ENCODE results near the gene IGFBP7. TPM values are rescaled to one million over a fixed set of nuclear protein-coding genes. Genes with fewer than 3 reads are reported as not detected.
"Not testable (repeated sequence)": the region's sequence is repeated elsewhere in the genome, so short reads cannot be mapped to it uniquely, and the experiment has no call there.

The IGFBP7 gene
- total RNA-seq, 1 donor from 2014 or later = 862 TPM

DNA sequence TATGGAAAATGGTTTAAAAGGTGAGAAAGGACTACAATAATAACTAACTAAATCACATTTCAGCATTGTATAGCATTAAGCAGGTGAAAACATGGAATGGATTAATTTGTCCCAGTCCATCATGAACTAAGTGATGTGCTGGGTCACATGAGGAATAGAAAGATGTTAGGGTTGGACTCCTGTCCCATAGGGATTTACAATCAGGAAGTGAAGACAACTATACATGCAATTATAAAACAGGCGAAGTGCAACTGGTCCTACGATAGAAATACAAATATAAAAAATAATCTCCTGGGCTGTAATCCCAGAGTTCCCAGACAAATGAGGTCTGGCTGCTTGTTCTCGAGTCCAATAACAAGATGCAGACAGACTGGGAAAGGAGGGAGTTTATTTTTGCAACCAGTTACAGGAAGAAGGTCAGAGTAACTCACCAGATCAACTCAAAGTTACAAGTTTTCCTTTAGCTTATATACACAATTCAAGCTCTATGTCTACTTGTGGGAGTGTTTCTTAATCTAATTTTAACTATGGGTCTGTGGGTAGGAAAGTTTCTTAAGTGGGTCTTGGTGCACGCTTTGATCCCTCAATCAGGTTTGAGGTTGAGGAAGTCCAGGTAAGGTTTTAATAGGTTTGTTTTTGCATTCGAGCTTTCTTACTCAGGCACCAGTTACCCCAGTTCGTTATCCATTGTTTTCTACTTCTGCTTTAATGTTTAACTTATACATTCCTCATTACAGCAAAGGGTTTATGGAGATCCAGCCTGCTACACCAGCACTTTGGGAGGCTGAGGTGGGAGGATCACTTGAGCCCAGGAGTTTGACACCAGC is 50.1 kb downstream of the IGFBP7 start:
- no peak for DNase-seq (ENCODE audit: missing footprints)
- ATAC-seq = no peak
- intact Hi-C loops (cut with DNase I) = no loop called here

DNA sequence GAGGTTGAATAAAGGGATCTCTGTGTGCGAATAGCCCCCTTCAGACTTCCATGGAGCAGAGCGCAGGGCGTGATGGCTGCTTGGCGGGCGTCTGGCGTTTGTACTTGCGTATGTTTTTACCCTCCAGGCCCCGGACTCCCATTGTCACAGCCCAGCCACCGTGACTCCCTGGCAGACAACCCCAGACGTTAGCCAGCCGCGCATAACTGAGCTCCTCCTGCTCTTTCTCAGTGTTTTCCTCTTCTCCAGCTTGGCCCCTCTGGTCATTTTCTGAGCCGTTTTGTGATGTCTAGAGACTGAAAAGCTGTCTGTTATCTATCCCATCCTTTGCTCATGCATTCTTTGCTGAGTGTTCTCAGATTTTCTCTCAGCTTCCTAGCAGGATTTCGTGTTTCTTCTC is 54.3 kb downstream of the IGFBP7 start:
- intact Hi-C loops (cut with DNase I) = no loop called here
- DNase-seq (ENCODE audit: missing footprints) (no peak), ATAC-seq (peak; percentile 67)

DNA sequence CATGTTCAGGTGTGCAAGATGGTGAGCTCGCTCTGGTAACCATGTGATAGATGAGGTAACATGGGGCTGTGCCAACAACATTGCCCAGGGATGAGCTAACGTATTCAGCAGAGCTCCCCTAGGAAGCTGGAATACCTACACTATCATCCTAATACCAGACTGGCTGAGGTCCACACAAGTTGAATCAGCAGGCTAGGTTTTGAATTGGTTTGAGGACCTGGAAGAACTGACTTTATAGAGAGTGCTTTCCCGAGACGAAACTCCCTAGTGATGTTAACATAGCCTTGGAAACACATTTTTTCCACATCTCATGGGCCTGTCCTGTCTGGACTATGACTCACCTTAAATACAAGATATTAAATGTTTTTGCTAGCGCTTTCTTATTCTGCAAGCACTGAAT is 56.7 kb downstream of the IGFBP7 start:
- DNase-seq (ENCODE audit: missing footprints) = no peak
- no peak for ATAC-seq

DNA sequence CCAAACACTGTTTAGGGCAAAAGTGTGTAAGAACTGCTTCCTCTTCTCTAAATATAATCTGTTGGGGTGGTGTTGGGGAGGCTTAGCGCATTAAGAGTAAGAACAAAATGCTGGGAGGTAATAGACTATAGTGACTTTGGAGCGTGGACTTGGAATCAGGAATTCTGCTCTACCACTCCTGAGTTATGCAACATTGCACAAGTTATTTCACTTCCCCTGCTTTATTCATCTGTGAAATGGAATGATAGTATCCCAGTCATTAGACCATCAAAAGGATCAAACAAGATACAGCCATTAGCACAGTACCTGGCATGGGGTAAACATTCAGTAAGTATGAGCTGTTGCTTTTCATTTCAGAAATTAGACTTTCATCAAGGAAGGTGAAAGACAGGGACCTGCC is 58.7 kb downstream of the IGFBP7 start:
- no peak for DNase-seq (ENCODE audit: missing footprints)
- no peak for ATAC-seq
- intact Hi-C loops (cut with DNase I) = no loop called here

More for the DNA sequence above, 56.7 kb downstream of the IGFBP7 start:
- intact Hi-C loops (cut with DNase I) = no loop called here

DNA sequence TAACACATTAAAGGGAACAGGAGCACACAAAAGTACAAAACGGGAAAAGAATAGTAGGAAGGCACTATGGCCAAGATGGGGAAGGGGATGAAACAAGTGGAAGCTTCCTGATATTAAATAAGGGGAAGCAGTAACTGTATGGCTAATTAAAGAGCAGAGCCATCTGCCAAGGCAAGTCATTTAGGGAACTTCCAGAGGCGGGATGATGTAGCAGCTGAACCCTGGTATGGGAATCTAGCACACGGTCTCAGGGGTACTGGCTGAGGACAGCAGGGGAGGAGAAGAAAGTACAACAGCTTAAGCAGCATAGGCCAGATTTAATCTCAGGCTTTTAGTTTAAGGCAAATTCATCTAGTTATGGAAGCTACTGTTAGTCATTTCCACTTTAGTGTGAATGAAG is 59.1 kb downstream of the IGFBP7 start:
- intact Hi-C loops (cut with DNase I) = no loop called here
- DNase-seq (ENCODE audit: missing footprints) = no peak
- ATAC-seq = peak; percentile 59

DNA sequence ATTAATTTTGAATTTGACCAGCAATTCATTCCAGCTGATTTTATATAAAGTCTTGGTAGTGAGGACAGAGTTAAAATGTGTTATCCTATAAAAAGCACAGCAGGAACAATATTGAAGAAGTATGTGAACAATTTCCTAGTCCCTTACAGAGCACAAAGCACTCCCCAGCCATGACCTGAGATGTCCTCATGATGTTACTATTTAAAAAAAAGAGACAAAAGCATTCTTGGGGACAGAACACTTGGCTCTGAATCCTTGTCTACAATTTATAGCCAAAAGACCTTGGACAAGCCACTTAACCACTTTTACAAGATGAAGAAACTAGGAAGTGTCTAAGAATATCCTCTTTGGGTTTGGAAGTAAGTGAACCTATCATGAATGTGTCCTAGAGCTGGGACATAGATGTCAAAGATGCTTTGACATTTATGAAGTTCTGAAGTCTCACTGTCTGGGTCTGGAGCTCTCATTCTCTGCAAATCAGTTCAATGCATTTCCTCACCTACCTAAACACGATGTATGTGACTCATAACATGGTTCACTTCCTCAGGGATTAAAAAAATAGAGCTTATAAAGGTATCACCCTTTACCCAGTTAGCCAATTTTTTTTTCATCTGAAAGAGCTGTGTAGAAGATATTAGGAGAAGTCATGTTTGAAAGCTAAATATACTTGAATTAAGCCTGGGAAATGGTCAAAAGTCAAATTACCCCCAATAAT is 61.4 kb downstream of the IGFBP7 start:
- DNase-seq (ENCODE audit: missing footprints) = no peak
- peak; percentile 38 for ATAC-seq

DNA sequence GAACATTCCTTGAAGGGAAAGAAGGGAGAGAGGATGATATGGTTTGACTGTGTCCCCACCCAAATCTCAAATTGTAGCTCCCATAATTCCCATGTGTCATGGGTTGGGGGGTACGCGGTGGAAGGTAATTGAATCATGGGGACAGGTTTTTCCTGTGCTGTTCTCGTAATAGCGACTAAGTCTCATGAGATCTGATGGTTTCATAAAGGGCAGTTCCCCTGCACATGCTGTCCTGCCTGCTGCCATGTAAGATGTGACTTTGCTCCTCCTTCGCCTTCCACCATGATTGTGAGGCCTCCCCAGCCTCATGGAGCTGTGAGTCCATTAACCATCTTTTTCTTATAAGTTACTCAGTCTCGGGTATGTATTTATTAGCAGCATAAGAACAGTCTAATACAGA is 63.1 kb downstream of the IGFBP7 start:
- ATAC-seq; intact Hi-C loops (cut with DNase I); DNase-seq (ENCODE audit: missing footprints): not testable (repeated sequence)

More for the DNA sequence above, 61.4 kb downstream of the IGFBP7 start:
- intact Hi-C loops (cut with DNase I) = no loop called here

DNA sequence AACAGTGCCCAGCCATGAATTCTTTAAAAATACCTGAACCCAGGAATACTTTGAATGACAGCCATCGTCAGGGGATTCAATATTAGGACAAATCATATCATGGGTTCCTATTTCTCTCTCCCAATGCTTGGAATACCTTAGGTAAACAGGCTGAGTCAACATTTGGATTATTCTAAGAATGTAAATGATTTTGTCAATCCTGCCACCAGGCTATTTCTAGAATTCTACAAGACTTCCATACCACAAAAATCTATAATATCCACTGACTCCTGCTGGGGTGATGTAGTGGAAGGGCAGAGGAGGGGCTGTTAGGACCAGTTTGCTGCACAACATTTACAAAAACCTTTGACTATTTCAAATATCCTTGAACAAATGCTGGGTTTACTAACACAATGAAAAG is 65.2 kb downstream of the IGFBP7 start:
- DNase-seq (ENCODE audit: missing footprints) (no peak), ATAC-seq (no peak)
- intact Hi-C loops (cut with DNase I) = no loop called here

DNA sequence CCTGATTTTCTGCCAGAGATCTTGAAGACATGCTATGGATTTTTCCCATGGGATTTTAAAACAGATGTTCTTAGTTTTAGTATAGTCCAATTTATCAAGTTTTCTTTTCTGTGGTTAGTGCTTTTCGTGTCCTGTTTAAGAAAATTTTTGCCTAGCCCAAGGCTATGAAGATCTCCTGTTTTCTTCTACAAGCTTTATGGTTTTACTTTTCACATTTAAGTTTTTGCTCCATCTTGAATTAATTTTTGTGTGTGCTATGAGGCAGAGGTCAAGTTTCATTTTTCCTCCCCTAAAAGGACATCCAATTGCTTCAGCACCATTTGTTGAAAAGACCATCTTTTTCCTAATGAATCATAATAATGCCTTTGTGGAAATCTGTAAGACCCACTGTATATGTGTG is 65.9 kb downstream of the IGFBP7 start:
- DNase-seq (ENCODE audit: missing footprints) = no peak
- intact Hi-C loops (cut with DNase I) = no loop called here
- ATAC-seq = no peak

DNA sequence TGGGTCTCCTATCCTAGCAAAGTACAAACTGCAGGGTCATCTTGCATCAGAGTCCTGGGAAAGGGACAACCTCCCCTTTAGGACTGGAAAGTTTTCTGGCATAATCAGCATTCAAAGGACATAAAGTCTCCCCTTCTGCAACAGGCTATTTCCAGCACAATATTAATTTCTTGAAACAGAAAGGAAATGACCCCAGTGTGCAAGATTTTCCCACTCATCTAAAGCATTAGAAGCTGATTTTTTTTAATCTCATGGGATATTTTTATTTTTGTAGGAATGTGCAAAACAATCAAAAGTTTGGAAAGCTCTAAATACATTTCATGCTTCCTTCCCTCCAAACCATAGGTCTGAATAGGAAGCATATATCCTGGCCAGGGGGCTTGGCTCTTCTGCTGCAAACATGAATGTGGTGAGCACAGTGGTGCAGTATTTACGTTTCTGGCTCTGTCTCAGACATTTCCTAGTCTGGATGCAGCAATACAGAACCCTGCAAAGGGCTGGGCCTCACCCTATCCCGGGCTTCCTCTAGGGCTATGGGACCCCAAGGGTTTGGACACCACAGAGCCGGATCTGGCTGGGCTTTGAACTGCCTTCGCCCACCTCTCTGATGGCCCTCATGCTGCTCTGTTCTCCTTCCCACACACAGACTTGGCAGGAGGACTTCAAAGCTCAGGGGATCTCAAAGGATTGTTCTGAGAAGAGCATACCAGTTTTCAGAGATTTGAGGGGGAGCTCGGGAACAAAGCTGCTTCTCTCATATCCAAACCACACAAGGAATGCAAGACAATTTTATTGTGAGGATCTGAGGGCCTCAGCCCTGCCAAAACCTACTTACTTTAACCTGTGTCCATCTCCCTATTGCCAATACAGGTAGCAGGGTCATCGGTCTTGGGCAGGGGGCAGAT is 66.6 kb downstream of the IGFBP7 start:
- peak; percentile 71 for ATAC-seq
- intact Hi-C loops (cut with DNase I) = loop anchor here (2.0 kb wide), 1 partner anchor 67 kb away; the partner anchor contains the start of gene IGFBP7
- no peak for DNase-seq (ENCODE audit: missing footprints)

DNA sequence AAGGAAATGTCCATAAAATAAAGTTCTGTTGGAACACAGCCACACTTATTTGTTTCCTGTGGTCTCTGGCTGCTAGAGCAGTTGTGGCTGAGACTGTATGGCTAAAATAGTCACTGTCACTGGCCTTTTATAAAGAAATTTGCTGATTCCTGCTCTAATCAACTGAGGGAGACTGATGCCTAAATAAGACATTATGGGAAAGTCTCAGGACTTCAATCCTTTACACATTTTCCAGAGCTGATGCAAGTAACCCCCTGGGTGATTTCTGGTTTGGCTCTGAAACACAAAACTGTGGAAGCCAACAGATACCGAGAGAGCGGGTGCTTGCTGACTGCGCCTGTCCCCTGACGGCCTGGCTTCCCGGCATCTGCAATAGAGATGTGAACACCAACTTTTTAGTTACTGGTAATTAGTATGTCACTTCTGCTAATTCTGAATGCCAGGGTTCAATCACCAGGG is 67.4 kb downstream of the IGFBP7 start:
- DNase-seq (ENCODE audit: missing footprints) (peak; percentile 78), ATAC-seq (peak; percentile 72)
- intact Hi-C loops (cut with DNase I) = loop anchor here (2.0 kb wide), 1 partner anchor 68 kb away; the partner anchor contains the start of gene IGFBP7

DNA sequence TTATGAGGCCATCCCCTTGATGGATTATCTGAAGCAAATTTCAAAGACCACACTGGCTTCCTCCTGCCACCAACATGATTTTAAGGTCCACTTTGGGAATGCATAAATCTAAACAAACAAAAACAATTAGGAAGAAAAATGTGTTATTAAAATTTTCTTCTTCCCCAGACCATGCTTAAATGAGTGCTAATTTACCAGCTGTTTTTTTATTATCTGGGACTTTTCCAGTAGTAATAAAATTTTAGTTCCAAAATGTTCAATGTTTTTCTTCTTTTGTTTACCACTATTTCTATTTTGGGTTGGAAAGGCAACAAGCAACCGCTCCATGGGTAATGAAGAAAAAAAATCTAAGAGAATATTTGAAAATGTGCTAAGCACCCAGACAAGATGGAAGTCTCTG is 69.2 kb downstream of the IGFBP7 start:
- intact Hi-C loops (cut with DNase I) = no loop called here
- DNase-seq (ENCODE audit: missing footprints) (no peak), ATAC-seq (no peak)

DNA sequence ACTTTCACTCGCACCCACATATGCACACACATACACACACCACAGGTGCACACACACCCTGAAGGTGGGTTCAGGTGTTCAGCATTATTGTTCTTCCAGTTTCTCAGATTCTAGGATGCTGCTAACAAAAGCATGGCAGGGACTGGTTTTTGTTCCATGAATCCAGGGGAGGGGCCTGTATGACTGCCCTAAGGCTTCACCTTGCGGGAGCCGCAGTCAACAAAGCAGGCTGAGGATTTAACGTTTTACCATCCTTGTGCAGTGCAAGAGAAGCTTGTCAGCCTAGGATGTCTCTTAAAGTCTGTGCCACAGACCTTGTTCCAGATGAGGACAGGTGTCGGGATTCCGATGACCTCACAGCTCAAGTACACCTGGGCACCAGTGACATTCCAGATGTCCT is 69.7 kb downstream of the IGFBP7 start:
- intact Hi-C loops (cut with DNase I) = no loop called here
- no peak for DNase-seq (ENCODE audit: missing footprints)
- no peak for ATAC-seq

DNA sequence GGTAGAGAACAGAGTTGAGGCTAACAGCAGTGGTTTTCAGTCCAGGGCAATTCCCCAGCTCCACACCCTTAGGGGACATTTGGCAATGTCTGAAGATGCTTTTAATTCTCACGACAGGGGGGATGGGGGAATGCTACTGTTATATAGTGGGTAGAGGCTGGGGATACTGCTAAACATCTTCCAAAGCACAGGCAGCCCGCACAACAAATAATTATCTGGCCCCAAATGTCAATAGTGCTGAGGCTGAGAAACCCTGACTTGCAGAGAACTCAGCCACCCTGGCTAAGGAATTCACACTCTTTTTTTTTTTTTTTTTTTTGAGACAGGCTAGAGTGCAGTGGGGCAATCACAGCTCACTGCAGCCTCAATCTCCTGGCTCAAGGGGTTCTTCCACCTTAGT is 70.8 kb downstream of the IGFBP7 start:
- no peak for ATAC-seq
- intact Hi-C loops (cut with DNase I) = loop anchor here (2.0 kb wide), 1 partner anchor 119 kb away; no protein-coding TSS in a partner anchor
- DNase-seq (ENCODE audit: missing footprints) = no peak

DNA sequence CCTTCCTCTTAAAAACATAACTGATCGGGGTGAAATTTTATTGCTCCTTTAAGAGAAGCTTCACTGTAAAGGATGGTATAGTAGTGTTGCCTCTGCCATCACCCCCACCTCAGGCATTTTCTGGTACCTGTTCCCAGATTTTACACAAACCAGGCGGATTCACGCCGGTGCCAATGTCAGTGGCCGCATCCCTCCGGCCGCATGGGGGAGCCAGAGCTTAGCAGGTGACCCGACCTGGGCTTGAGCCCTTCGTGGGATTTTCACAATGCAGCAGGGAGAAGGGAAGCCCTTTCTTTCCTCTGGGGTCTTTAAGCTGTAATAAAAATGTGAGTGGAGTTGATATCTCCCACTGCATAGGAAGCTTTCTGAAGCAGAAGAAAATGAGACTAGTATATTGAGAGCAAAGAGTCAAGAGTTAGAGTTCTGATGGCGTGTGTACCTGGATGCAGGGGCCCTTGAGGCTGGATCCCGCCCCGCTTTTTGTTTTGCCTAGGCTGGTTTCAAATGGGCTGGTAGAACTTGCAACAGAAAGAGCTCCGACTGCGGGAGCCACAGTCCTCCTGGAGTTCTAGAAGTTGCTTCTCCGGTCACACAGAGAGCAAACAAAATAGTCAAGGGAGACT is 72.1 kb downstream of the IGFBP7 start:
- DNase-seq (ENCODE audit: missing footprints) (peak; percentile 84), ATAC-seq (peak; percentile 51)
- intact Hi-C loops (cut with DNase I) = loop anchor here (2.0 kb wide), 1 partner anchor 121 kb away; no protein-coding TSS in a partner anchor

DNA sequence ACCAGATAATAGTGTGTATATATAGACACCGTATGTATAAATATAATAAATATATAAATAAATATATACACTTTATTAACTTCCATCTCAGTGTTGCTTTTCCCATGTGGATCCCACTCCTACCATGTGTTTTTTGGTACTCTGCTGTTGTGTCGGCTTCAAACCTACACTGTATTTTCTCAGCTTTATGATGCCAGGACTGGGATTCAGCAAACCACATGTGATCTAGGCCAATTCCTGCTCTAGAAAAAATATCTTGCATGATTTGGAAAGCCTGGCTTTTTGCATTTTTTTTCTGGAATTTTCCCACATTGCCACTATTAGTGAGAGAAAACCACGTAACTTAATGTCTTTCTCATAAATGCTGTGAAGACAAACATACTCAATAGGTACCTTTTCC is 75.7 kb downstream of the IGFBP7 start:
- ATAC-seq (no peak), DNase-seq (ENCODE audit: missing footprints) (no peak)
- intact Hi-C loops (cut with DNase I) = no loop called here

DNA sequence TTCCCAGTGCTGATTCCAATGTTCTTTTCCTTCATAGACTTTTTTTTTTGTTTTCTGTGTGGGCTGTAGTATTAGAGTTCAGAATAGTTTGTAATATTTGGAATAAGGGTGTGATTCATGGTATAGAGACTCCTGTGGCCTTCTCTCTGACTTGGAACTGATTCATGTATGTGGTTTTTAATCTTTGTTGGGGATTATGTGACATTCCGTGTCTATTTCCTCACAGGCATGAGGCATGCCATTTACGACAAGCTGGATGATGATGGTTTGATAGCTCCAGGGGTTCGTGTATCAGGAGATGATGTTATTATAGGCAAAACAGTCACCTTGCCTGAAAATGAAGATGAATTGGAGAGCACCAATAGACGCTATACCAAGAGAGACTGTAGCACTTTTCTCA is 87.1 kb downstream of the IGFBP7 start:
- intact Hi-C loops (cut with DNase I) = no loop called here
- no peak for DNase-seq (ENCODE audit: missing footprints)

DNA sequence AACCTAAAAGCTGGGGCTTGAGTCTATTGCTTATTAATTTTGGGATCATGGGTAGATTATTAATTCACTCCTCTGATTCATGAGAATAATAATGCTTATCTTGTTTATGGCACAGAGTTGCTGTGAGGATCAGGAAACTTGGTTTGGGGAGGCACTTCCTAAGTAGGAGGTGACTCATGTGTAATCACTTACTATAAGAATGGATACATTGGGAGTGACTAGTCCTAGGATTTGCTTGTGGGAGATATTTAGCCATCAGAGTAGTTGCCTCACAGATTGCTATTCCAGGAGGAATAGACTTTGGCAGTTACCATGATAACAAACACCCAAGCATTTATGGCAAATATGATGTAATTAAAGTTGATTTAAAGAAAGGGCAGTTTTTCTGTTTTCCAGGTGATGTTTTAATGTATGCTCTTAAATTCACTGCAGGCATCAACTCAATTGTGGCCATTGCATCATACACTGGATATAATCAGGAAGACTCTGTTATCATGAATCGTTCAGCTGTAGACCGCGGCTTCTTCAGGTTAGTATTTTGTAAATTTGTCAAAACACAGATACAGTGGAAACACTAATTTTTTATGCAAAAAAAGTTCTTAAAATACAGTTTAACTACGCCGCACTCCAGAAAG is 89.6 kb downstream of the IGFBP7 start:
- no peak for ATAC-seq
- intact Hi-C loops (cut with DNase I) = no loop called here
- no peak for DNase-seq (ENCODE audit: missing footprints)

More for the DNA sequence above, 87.1 kb downstream of the IGFBP7 start:
- ATAC-seq = no peak

All from Right ventricle myocardium inferior (tissue), 1 donor.